Ureter (tissue), 1 donor: ENCODE data around the gene MREG. TPM values are rescaled to one million over a fixed set of nuclear protein-coding genes. Genes with fewer than 3 reads are reported as not detected.

ENCODE experiments used
- DNase-seq: peaks from one replicate; pipeline ENCODE4 v3.0.0-alpha.2; 2020; ENCODE audit warnings: low spot score
- total RNA-seq: library from RNA; stranded (reverse); gene quantifications from one replicate; pipeline ENCODE4 v1.2.4, GENCODE V29; 2023
- donor health status: DM: yes; HTN: yes; CAD: no.

The MREG gene
- total RNA-seq, 1 donor from 2014 or later: 13.8 TPM

DNA sequence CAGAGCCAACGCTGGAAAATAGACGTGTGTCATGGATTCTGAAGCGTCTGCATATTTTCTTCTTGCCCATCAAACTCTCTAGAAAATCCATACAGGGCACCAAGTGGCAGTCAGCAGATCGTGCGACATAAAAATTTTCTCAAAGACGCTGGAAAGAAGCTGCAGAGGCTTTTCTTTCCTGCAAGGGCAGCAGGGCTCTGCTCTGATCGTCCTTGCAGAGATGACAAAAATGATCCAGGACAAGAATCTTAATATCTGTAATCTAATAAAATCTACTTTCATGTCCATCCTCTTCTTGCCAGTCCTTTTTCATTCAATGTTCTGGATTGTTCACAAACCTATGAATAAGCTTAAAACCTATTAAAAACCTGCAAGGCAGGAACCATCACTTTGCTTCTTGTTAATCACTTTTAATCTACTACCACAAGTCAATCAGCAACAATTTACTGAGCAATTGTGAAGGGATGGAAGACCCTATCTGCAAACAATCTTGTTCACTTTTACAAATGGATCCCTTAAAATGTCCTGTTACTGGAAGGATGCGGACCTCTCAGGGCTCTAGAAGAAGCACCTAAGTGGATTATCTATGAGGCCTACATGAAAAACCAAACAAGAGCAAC, 93.6 kb downstream of the MREG start:
- no peak for DNase-seq

DNA sequence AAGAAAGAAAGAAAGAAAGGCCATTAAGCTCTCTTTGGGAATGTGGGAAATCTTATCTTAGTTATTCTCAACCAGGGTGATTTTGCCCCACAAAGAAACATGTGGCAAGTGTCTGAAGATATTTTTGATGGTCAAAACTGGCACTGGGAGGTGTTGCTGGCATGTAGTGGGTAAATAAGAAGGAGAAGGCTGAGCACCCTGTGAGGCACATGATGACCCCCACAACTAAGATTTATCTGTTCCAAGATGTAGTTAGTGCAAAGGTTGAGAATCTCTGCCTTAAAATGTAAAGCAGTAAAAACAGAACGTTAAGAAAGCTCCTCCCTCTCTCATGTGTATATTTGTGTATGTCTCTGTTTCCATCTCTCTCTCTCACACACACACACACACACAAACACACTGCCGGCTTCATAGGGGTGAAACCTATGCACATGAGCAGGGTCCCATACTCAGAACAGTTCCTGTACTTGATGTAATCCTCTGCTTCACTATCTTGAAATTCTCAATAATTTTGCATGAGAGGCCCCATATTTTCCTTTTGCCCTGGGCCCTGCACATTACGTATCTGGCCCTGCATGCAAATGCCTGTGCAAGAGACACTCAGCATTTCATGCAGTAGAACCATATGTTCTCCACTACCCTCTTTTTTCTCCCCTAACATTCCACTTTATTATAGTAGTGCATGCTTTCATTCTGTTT, 94.3 kb downstream of the MREG start:
- no peak for DNase-seq

DNA sequence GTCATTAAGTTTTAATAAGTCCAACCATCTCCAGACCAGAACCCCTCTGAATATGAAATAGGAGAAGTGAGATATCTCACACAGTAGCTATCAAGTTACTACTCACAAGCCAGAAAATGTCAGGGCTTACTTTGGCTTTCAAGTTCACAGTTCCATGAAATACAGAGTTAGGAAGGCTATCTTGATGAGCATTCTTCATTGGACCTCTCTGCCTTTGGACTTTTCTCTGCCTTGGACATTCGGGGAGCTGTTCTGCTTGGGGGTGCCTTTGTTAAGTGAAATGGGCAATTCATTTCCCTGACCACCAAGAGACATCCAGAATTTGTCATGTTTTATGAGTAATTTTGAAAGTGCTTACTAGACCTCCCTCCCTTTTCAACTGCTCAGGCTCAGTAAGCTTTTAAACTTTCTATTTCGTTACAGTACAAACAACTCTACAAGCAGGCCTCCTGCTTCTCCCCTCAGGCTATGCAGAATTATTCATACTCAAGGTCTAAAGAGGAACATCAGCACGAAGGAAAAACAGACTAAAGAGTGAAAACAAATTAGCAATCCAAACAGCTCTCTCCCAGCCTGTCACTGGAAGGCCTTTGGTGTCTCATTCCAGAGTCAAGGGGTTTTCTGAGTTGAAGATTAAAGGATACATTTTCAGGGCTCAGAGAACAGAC, 95.3 kb downstream of the MREG start:
- DNase-seq: no peak

DNA sequence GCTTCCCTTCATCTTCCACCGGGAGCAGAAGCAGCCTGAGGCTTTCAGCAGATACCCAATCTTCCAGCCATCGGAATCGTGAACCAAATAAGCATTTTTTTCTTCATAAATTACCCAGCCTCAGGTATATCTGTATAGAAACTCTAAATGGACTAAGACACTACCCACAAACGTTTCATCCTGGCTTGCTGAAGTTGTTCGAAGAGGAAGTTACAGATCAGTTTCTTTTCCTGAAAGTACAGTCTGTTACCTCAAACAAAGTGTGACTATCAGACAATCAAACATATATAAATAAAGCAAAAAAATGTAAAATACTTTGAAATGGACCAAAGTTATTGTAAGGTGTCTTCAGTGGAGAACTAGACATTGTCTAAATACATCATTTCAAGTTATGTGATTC, 97.9 kb downstream of the MREG start:
- no peak for DNase-seq

DNA sequence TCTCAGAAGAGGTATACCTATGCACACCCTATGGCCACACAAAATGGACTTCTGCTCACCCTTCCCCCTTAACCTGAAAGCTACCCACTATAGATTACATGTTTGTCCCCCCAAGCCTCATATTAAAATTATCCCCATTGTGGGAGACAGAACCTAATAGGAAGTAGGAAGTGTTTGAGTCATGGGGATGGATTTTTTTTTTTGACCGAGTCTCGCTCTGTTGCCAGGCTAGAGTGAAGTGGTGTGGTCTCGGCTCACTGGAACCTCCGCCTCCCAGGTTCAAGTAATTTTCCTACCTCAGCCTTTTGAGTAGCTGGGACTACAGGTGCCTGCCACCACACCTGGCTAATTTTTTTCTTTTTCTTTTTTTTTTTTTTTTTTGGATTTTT, 98.6 kb downstream of the MREG start:
- DNase-seq: no peak

DNA sequence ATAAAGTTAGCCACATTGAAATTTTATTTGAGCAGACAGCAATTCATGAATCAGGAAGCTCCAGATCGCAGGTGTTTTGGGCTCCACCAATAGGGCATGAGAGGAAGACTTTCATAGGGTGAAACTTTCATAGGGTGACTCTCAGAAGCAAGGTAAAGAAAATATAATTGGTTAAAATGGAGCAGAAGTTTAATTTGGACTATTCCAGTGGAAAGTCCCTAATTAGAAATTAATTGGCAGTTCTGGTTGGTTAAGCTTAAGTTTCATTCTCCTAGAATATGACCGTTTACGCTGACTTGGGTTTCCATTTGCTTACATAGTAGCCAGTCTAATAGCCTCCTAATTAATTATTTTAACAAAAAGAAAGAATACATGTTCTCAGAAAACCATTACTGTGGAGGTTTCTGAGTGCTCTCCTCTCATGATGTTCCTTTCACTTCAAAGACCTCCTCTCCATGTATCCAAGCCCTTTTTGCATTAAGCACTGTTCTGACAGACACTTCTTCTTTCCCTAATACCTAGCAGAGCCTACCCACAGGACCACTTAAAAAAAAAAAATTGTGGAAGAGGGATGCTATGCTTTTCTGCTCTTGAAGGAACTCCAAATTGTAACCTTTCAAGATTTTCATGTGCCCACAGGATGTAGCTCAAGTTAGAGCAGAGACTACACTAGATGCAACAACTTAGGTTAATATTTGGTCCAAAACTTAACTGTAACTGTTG, 99.1 kb downstream of the MREG start:
- DNase-seq: no peak

DNA sequence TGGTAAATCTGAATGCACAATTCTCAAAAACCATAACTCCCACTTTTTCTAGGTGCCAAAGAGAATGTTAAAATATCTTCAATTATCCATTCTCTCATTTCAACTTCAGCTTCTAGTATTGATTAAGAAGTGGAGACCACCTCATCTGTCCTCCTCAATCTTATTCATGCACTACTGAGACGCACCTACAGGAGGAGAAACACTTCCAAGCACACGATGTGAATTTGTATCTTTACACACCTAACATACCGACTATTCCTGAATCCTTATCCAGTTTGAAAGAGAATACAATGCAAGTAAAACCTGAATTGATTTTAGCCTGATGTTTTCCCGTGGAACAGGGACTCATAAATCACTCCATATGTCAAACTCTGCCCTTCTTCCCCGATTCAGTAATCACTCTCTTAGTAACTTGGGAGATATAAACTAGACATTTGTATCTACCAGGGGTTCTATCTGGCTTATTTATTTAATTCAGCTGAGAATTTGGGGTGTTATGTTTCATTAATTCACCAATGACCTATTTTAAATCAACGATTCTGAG, 101.0 kb downstream of the MREG start:
- DNase-seq: no peak

DNA sequence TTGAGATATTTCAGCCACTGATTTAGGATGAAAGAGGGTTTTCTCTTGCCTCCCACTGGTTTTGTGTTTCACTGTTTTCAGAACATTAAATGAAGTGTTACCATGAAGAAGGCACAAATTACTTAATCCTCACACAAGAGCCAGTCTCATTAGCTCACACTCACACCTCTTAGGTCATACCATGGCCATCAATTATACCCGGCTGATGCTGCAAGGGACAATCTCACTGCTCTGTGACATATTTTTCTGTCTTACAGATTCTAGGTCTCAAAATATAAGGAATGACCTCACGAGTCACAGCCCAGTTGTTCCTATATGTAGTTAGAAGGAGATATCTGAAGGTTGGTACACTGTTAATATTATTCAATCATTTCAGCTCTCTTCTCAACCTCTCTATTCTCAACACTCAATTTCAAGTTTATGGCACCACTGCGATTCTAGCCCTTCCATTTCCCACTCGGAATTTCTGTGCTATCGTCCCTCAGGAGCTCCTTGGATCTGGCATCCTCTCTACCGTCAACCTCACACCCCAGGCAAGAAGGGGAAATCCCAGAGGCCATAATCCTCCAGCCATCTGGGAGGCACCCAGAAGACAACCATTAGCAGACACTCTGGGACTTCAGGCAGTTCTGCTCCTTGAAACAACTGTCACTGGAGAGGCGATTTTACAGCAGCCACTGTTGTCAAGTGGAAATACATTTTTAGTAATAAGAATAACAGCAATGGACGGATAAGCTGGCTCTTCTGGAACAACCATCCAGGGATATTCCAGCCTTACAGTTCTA, 101.9 kb downstream of the MREG start:
- DNase-seq: no peak

DNA sequence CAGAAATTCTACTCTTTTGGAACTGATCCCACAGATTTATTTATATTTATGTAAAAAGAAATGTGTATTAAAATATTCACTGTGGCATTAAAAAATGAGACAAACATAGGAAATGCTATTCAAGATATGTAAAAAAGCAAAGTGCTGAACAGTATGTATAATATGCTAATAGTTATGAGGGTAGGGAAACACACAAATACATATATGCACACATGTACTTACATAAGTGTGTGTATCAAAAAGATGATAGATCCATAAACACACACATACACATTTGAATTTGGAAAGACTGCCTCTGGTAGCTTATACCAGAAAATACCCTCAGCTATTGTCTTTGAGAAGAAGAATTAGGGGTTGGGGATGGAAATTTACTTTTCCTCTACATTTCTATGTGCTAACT, 103.2 kb downstream of the MREG start:
- DNase-seq: no peak

DNA sequence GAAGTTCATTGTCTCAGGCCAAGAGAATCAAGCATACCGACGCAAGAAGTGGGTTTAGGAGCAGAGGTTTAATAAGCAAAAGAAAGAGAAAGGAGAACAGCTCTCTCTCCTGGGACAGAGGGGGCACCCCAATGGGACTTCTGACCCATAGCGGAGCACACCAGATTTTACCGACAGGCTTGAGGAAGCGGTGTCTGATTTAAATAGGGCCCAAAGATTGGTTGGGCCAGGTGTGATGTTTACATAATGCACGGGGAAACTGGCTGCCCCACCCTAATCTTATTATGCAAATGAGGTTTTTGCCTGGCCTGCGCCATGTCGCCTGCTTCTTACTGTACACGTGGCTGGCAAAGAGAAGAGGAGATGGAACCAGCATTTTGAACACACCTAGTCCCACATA, 106.2 kb downstream of the MREG start:
- DNase-seq: no peak

DNA sequence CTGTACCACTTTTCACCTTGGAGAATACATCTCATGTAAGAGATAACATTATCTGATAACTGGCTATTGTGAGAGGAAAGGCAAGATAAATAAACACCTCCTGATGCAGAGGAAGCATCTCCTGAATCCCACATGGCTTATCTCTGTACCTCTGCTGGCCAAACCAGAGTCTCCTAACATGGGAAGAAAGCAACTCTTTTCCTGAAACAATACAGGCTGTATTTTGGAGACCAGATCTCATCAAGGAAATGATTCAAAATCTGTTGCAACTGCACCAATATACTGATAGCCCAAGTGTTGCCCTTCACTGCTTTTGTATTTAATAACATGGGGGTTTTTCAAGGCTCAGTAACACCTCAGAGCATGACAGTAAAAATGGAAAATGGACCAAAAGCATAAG, 106.9 kb downstream of the MREG start:
- no peak for DNase-seq

DNA sequence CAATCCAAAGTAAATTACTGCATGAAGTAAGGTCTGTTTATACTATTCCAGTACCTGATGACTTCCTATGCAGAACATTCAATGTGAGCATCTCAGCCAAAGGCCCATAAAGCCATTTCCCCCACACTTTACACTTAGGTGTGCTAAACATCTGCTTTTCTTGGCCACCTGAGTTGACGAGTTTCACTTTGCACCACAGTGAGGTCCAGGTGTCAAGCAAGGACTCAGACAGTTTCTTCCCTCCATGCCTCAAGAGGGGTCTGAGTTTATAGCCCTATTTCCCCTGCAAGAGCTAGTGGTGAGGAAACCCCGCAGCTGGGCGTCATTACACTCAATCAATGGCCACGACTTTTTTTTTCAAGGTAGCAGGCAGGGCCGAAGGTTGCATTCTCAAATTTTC, 107.7 kb downstream of the MREG start:
- DNase-seq: no peak

DNA sequence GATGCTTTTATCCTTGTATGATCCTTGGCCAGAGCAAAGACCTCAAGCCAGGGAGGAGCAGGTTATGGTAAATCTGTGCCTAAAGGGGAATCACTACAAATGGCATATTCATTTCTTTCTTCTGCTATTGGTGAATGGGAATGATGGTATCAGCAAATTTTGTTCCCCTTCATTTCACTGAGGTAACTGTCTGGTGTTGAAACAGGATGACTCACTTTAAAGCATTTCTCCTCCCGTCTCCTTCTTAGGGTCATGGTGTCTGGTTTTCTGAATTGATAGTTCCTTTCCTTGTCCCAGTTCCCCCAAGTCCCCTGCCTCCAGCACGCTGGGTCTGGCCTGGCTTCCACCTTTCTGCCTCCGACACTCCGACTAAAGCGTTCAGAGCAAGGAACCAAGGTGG, 109.2 kb downstream of the MREG start:
- no peak for DNase-seq

DNA sequence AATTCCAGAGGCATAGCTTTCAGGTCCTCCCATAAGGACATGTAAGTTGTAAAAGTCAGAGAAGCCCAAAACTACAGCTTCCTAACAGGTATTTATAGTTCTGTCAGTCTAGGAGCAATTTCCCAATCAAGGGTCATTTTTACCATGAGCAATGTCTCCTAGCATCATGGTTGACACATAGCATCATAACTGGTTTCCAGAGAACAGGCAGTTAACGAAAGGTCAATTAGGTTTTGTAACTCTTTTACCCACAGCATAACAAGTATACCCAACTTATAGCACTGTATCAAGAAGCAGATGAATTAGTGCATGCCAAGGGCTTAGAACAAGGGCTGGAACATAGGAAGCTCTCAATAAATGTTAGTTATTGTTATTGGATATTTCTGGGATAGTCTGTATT, 110.1 kb downstream of the MREG start:
- DNase-seq: no peak

DNA sequence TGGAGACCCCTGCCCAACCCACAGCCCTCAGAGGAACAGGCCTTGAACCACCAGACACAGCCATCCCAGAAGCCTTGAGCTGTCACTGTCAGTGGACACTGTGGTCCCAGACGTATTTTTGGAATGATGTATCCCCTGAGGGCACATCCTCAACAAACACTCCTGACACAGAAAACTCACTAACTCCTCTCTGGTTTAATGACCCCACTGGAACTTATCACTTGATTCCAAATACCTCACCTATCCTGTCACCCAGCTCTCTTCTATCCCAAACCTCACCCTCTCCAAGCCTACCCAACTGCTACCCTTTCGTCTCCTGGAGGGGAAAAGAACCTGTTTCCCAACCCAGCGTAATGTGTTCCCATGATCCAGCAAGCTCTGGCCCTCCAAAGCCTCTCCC, 111.6 kb downstream of the MREG start:
- DNase-seq: no peak

DNA sequence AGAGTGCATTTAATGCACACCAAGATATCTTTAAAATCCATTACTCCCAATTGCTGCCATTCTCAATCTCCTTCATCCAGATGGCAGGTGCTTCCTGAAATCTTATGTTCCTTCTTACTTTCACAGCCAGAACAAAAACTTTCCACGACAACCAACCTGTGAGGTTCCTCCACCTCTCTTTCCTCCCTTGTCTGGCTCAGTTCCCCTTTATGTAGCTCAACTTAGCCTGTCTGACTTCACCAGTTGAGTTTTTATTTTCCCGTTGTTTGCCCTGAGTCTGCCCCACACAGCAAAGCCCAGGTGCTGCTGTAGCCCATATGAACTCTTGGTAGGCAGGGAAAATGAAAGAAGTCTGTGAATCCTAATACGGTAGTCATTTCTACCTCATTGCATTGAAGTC, 112.5 kb downstream of the MREG start:
- DNase-seq: no peak

DNA sequence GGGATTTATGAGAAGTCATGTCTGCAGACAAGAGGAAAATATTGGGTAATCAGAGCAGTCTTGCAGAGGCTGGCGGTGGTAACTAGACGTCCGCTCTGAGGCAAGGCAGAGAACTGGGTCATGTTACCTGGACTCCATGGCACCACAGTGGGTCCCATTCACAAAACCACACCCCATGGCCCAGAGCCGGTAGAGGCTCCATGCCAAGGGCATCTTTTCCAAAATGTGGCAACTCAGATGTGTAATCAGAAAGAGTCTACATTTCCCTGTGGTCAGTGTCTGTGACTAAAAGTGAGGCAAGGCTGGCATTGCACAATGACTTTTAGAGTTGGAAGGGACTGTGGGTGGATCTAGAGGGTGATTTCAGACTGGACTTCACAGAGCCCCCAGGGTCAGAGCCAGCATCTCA, 113.1 kb downstream of the MREG start:
- no peak for DNase-seq

DNA sequence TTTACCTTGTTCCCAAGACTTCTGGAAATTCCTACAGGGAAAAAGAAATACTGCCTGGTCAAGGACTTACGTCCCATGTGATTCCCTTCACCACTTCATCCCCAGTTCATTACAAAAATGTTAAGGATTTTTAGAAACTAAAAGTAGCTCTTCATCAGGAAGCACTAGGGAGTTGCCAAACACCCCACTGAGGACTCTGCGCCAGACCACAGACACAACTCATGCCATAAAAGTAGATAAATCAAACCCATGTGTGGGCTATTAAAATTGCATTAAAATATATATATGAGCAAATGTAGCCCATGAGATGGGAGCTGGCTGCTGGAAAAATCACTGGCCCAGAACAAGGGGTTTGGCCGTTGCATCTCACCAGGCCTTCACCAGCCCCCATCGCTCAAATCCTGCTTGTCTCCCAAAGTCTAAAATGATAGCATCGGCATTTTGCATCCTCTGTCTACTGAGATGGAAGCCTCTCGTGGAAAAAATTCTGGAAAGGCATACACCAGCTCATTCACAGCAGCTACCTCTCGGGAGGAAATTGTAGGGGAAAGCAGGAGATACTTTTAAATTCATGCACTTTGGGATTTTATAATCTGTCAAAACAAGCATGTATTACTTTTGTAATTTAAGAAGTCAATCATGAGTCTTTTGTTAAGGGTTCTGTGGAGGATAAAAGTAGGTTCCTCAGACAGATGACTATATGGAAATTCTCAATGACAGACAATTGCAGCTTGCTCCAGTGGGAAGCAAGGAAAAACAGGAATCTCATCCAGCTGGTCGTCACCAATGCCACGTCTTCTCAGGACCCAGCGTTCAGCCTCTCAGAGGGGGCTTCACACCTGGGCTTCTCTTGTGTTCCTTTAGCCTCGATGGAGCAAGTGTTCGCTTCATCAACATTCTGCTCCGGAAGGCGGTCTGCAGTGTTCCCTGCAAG, 113.9 kb downstream of the MREG start:
- no peak for DNase-seq

DNA sequence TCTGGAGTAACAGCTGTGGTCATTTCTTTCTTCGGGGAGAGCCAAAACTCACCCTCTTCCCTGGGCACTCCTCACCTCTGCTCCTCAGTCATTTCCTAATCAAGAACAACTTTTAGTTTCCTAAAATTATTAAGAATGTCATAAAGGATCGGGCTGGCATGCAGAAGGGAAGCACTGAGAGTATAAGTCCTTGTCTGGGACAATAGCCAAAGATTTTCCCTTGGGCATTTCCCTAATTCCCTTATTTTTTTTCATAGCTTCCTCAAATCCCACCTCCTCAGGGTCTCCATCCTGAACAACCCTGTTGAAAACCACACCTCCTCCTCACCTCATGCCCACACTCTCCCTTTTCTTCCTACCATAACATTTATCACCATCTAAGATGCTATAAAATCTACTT, 115.0 kb downstream of the MREG start:
- DNase-seq: no peak

DNA sequence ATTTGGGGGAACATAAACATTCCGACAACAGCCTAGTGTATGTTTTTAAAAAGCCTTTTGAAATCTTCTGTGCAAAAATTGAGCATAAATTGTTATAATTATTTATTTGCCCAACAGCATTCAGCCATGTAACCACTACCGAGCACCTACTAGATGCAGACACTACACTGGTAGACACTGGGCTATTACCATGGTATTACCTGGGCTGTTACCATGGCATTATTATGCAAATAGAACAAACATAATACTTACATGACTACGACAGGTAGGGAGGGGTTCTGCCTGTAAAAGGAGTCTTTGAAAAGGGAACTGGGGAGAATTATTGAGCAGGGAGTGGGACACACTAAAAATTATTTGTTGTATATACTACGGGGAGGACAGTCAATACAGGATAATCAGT, 116.4 kb downstream of the MREG start:
- no peak for DNase-seq

DNA sequence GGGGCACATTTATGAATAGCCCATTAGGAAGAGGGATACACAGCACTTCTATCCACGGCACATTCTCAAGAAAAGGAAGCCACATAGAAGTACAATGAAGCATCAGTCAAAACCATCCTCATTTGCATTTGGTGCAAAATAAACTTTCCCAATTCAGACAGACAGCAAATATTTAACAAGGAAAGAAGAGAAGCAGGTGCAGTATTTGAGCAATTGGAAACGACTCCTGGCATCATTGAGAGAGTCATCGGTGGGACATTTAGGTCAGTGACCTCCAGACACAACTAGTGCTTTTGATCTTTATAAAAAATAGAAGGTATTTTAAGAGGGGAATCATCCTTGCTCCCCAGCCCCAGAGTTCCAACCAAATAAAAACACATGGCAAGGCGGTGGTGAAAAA, 118.0 kb downstream of the MREG start:
- no peak for DNase-seq
